Heart left ventricle (tissue), 16 donors: ENCODE data around the gene GDI1. TPM values are rescaled to one million over a fixed set of nuclear protein-coding genes. Genes with fewer than 3 reads are reported as not detected.

Experiments
- ATAC-seq, 4 donors: fragments of 200-7000 bp; cut with Tn5 transposase; one replicate each; pipeline ENCODE4 v1.9.1; 2020 to 2022; ENCODE audit warnings: moderate library complexity in 4 of 4, mild to moderate bottlenecking in 3 of 4, moderate number of reproducible peaks in 1 of 4
- DNase-seq, 5 donors: peaks; one replicate each; pipeline ENCODE4 v3.0.0-alpha.2; 2020
- H3K27ac ChIP-seq, 12 donors: fragments of 200-600 bp; sonication (generic) in 4 of 12; one replicate each; pipeline versions ENCODE4 v1.5.0 to v1.8.0; 2016 to 2022; ENCODE audit warnings: mild to moderate bottlenecking in 2 of 12
- H3K27me3 ChIP-seq, 9 donors: fragments of 200-600 bp; sonication (generic) in 2 of 9; one replicate each; pipeline versions ENCODE4 v1.5.1 to v1.8.0; 2016 to 2022; ENCODE audit warnings: mild to moderate bottlenecking in 3 of 9
- H3K36me3 ChIP-seq, 9 donors: fragments of 200-600 bp; sonication (generic) in 2 of 9; one replicate each; pipeline versions ENCODE4 v1.5.0 to v1.8.0; 2018 to 2022; ENCODE audit warnings: mild to moderate bottlenecking in 2 of 9
- H3K4me1 ChIP-seq, 12 donors: fragments of 200-600 bp; sonication (generic) in 4 of 12; one replicate each; pipeline versions ENCODE4 v1.5.0 to v1.8.0; 2016 to 2022; ENCODE audit warnings: mild to moderate bottlenecking in 3 of 12
- H3K4me3 ChIP-seq, 12 donors: fragments of 200-600 bp; sonication (generic) in 4 of 12; one replicate each; pipeline versions ENCODE4 v1.5.0 to v1.8.0; 2017 to 2022; ENCODE audit warnings: mild to moderate bottlenecking in 9 of 12, moderate library complexity in 4 of 12
- H3K9me3 ChIP-seq, 12 donors: fragments of 200-600 bp; sonication (generic) in 4 of 12; one replicate each; pipeline versions ENCODE4 v1.5.0 to v1.8.0; 2016 to 2022; ENCODE audit warnings: mild to moderate bottlenecking in 1 of 12
- POLR2A ChIP-seq, 2 donors: fragments of 450-650 bp; IDR thresholded peaks; one replicate each; pipeline ENCODE4 v1.6.1; 2017; ENCODE audit warnings: antibody characterized with exemption in 2 of 2, mild to moderate bottlenecking in 2 of 2, moderate library complexity in 2 of 2
- WGBS, 4 donors: extraction: QIAGEN DNeasy Blood & Tissue Kit in 2 of 4; methylation state at CpG; one replicate each; pipeline versions ENCODE4 v1.1.5 to v1.1.7; 2013 to 2018; 5-methylcytosine and 5-hydroxymethylcytosine counted together
- intact Hi-C, 10 donors: fragments of 100-400 bp; cut with DNase I; formaldehyde crosslinking; loops; one replicate each; pipeline versions ENCODE4 v1.11.1 to v1.14.2; 2022
- polyA plus RNA-seq, 2 donors: library from polyadenylated mRNA; stranded (reverse); fragments of 200-250 nt; gene quantifications; one replicate each; pipeline ENCODE4 v1.2.3, GENCODE V29; 2013
- total RNA-seq, 9 donors: library from RNA; depleted of rRNA in 2 of 9; stranded (reverse); fragments of >200 nt in 2 of 9; fragmentation: NEBNext Ultra II Directional in 3 of 9; extraction: Animal tissue kit (Norgen Biotek cat#: 25700) in 3 of 9; gene quantifications; one replicate each; pipeline versions ENCODE4 v1.1.0 to v1.2.4, GENCODE V29; 2016 to 2023
- TF ChIP-seq, protein P1 (sequence below), 12 donors: fragments of 200-600 bp; sonication (generic) in 4 of 12; IDR thresholded peaks; one replicate each; pipeline versions ENCODE4 v1.5.0 to v1.8.0; 2018 to 2022; ENCODE audit warnings: antibody characterized with exemption in 12 of 12, mild to moderate bottlenecking in 5 of 12
- donor health status: ischemic (EF 13 %, LVEDD 7.1; RV severe dilation, severe dysfunction).
- donor health status: healthy with polysubstance abuse.
- donor health status: DM: no; HTN: yes; CAD: no.
- donor health status: DM: no; HTN: no; CAD: no.
- donor health status: ischemic (EF 25% LVEDD 6.9; RV normal size, moderate dysfunction).
- donor health status: ischemic (EF 25% LVEDD 5.7; RV mildly dilated, moderate dysfunction).
- donor health status: healthy.
- donor health status: DM: yes; HTN: yes; CAD: no.
- donor health status: ischemic (EF 35%, LVEDD 5.7; RV mildly dilated, moderate dysfunction).
- donor health status: nonischemic (EF 11% LVEDD 7.7; RV severe dilation, severe dysfunction).
- donor health status: DM: yes; HTN: yes; CAD: no.
- donor health status: PGD.
- donor health status: ischemic (EF 29% LVEDD 5.4; RV normal size, mild dysfunction).
- donor health status: nonischemic (EF 23%, LVEDD 6.1; RV moderate dilation, normal function).

Gene GDI1
- total and polyA plus RNA-seq, 11 donors = 73.6 to 152 (median 92.2) TPM

DNA sequence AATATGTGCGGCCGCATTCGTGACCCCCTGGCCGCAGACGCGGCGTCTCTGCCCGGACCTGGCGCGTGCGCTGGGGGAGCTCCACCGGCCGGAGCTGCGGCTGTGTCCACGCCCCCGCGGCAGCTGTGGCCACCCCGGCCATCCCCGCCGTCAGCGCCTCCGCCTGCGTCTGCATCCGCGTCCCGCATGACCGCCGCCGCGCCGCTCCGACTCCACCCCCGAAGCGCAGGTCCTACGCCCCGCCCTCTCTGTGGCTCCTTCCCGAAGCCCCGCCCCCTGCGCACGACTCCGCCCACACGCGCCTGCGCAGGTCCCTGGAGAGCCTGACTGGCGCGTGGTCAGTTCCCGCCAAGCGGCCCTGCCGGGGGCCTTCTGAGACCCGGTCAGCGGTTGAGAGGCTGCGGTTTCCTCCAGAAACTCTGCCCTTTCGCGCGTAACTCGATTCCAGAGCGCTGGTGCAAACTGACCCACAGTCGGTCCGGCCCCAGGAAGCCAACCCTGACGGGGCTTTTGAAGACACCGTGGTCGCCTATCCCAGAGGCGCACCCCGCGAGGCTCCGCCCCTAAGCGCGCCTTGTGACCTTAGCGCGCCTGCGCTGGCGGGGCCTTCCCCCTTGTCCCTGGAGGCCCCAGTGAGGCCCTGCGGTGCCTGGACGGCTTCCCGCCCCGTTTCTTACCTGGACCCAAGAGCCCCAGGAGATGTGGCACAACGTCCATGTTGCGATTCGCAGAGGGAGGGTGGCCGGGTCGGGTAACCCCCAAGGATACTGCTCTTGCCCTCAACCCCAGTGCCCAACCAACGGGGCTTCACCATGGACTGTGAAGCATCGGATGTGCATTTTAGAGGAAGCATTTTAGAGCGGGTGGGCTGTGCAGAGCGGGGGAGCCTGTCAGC lies 42.0 kb downstream of the GDI1 start, which contains the start of gene LAGE3:
TSS of gene LAGE3 (minus strand) at position 554 of the 895 bp plus-strand sequence. CDS start at position 188, 366 bp downstream.
- intact Hi-C loops = loop anchor here in 2 of 10 donors (5.0 kb wide), 3 partner anchors 38 to 82 kb away; partner anchors contain the start of genes FAM3A (in 1 of the 2), GDI1 (in 1 of the 2) and RPL10 (in 1 of the 2)
- DNase-seq (peak; percentile 93 to 95 (median 94)), ATAC-seq (peak; percentile 91 to 97 (median 94))

DNA sequence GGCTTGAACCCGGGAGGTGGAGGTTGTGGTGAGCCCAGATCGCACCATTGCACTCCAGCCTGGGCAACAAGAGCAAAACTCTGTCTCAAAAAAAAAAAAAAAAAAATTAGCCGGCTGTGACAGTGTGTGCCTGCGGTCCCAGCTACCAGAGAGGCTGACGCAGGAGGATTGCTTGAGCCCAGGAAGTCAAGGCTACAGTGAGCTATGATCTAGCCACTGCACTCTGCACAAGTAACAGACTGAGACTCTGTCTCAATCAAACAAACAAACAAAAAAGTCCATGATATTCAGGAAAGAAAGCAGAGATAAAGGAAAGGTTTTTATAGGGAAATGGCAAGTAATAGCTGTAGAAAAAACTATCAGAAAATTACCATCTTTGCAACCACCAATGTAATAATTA lies 44.2 kb downstream of the GDI1 start:
- H3K27ac ChIP-seq = no peak overlapping the region
- intact Hi-C loops = loop anchor here in 1 of 10 donors (5.0 kb wide), 1 partner anchor 39 kb away; the partner anchor contains the start of gene FAM50A
- no peak for TF ChIP-seq POLR2A (IDR thresholded peaks at IDR 0.05)
- TF ChIP-seq, protein P1, sequence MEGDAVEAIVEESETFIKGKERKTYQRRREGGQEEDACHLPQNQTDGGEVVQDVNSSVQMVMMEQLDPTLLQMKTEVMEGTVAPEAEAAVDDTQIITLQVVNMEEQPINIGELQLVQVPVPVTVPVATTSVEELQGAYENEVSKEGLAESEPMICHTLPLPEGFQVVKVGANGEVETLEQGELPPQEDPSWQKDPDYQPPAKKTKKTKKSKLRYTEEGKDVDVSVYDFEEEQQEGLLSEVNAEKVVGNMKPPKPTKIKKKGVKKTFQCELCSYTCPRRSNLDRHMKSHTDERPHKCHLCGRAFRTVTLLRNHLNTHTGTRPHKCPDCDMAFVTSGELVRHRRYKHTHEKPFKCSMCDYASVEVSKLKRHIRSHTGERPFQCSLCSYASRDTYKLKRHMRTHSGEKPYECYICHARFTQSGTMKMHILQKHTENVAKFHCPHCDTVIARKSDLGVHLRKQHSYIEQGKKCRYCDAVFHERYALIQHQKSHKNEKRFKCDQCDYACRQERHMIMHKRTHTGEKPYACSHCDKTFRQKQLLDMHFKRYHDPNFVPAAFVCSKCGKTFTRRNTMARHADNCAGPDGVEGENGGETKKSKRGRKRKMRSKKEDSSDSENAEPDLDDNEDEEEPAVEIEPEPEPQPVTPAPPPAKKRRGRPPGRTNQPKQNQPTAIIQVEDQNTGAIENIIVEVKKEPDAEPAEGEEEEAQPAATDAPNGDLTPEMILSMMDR (IDR thresholded peaks at IDR 0.05) = no peak

More for the DNA sequence above, 42.0 kb downstream of the GDI1 start, which contains the start of gene LAGE3:
- Histone ChIP-seq H3K27me3 (no peaks in the 10 kb centered on the region), H3K27ac (peak within 1 kb of the TSS in 11 of 12 donors; percentile 69 to 88 (median 84)), H3K4me1 (peaks cover 0 to 17% (median 1%) of the 10 kb centered on the region in 12 donors), H3K9me3 (no peaks in the 10 kb centered on the region), H3K4me3 (peak within 1 kb of the TSS; percentile 23 to 67 (median 58)), H3K36me3 (peaks cover 0 to 4% (median 0%) of the 10 kb centered on the region in 9 donors)
- 2 to 55% (median 23%) methylated on average over 39 to 85 of the region's 85 CpGs for WGBS, 4 donors
- TF ChIP-seq, protein P1 (IDR thresholded peaks at IDR 0.05) = no peak
- TF ChIP-seq POLR2A (IDR thresholded peaks at IDR 0.05) = peak in 1 of 2 donors; percentile 65

DNA sequence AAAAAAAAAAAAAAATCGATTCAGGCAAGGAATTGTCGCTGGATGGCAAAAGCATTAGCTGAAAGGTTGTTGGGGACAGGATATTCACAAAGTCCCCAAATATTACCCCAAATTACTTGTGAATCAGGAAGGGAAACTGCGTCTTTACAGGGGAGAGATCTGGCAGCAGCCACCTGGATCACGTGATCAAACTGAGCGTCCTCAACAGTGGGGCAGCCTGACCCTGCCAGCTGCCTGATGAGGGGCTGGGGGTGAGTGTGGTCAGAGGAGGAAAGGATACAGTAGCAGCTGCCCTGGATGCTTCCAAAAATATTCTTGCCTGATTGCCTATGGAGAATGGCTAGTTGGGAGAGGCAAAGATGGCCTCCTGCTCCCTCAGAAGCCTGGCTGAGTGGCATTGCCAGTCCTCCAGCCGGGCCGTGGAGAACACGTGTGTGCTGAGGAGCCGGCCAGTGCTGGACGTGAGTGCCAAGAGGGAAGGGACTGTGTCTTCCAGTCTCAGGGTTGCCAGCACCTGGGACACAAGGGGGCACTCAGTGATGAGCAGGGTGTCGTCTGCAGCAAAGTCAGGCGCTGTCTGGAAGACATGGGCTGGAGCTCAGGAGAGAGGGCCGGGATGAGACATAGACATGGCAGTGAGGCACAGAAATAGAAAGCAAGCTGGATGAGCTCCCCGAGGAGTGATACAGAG lies 45.1 kb downstream of the GDI1 start:
- no peaks in the 10 kb centered on the region for H3K9me3 ChIP-seq
- H3K27ac ChIP-seq = peak overlapping the region in 1 of 12 donors; percentile 2
- WGBS, 4 donors = 68 to 72% (median 70%) methylated on average over 14 of the region's 14 CpGs

More for the DNA sequence above, 44.2 kb downstream of the GDI1 start:
- peaks cover 0 to 9% (median 3%) of the 10 kb centered on the region in 9 donors for H3K36me3 ChIP-seq
- 81 to 96% (median 87%) methylated on average over 5 of the region's 5 CpGs for WGBS, 4 donors
- DNase-seq (peak in 1 of 5 donors; percentile 4), ATAC-seq (no peak)
- no peak overlapping the region for H3K4me3 ChIP-seq
- peaks cover 0 to 36% (median 14%) of the 10 kb centered on the region in 12 donors for H3K4me1 ChIP-seq
- no peaks in the 10 kb centered on the region for H3K9me3 ChIP-seq
- no peaks in the 10 kb centered on the region for H3K27me3 ChIP-seq

More for the DNA sequence above, 45.1 kb downstream of the GDI1 start:
- intact Hi-C loops = loop anchor here in 1 of 10 donors (5.0 kb wide), 1 partner anchor 40 kb away; the partner anchor contains the start of gene FAM50A
- Histone ChIP-seq H3K4me3 (no peak overlapping the region), H3K27me3 (no peaks in the 10 kb centered on the region), H3K4me1 (peaks cover 0 to 36% (median 14%) of the 10 kb centered on the region in 12 donors), H3K36me3 (peaks cover 0 to 9% (median 3%) of the 10 kb centered on the region in 9 donors)
- DNase-seq (peak in 1 of 5 donors; percentile 15), ATAC-seq (no peak)
- TF ChIP-seq POLR2A (IDR thresholded peaks at IDR 0.05) = no peak
- TF ChIP-seq, protein P1 (IDR thresholded peaks at IDR 0.05) = no peak
